OCI-LY7 (cell line): ENCODE measurements around the gene MAPT.

ENCODE experiments used
- EZH2phosphoT487 ChIP-seq: fragments of 200-600 bp; sonication (generic); IDR thresholded peaks from 2 replicates; pipeline ENCODE4 v1.6.1; 2018; ENCODE audit warnings: low read depth, borderline replicate concordance, mild to moderate bottlenecking, mixed run types, antibody characterized with exemption, low read length, moderate library complexity, mixed read lengths
- TF ChIP-seq, protein P1 (sequence below): fragments of 200-600 bp; sonication (generic); conservative IDR thresholded peaks from 2 replicates; pipeline ENCODE4 v1.5.1; 2014; ENCODE audit warnings: mild to moderate bottlenecking, antibody characterized with exemption, low read length, moderate library complexity, mixed read lengths

DNA sequence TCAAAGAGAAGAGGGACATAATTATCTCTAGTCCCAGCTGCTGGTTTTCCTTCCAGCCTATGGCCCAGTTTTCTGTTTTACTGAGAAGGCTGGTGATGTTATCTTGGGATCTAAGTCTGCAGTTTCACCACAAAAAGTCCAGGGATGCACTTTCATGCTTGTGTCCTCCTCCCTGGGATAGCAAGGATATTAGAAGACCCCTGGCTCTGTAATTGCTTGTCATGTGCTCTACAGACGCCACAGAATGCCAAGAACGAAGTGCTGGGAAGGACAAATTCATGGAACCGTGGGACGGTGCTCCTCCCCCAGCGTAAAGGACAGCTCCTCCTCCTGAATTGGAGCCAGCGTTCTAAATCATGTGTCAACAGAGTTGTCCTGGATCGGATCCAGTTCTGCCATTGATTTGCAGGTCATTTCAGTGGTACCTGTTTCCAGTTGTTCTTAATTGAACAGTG is 8.6 kb downstream of the MAPT start:
- TF ChIP-seq, protein P1, sequence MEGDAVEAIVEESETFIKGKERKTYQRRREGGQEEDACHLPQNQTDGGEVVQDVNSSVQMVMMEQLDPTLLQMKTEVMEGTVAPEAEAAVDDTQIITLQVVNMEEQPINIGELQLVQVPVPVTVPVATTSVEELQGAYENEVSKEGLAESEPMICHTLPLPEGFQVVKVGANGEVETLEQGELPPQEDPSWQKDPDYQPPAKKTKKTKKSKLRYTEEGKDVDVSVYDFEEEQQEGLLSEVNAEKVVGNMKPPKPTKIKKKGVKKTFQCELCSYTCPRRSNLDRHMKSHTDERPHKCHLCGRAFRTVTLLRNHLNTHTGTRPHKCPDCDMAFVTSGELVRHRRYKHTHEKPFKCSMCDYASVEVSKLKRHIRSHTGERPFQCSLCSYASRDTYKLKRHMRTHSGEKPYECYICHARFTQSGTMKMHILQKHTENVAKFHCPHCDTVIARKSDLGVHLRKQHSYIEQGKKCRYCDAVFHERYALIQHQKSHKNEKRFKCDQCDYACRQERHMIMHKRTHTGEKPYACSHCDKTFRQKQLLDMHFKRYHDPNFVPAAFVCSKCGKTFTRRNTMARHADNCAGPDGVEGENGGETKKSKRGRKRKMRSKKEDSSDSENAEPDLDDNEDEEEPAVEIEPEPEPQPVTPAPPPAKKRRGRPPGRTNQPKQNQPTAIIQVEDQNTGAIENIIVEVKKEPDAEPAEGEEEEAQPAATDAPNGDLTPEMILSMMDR: no peak
- TF ChIP-seq EZH2phosphoT487: no peak
